OCI-LY7 (cell line): ENCODE data around the gene CSPG4. TPM values are rescaled to one million over a fixed set of nuclear protein-coding genes. Genes with fewer than 3 reads are reported as not detected.
A peak's percentile ranks its signal among the peaks of the same experiment; 100 is the strongest.
"Not testable (repeated sequence)": the region's sequence is repeated elsewhere in the genome, so short reads cannot be mapped to it uniquely, and the experiment has no call there.

Experiments
- BruUV-seq: library from RNA; stranded (reverse); fragments of 400-500 nt; replicated peaks from 2 replicates; lab custom pipeline; 2021; lab: Mats Ljungman, UMichigan
- CTCF ChIA-PET: fragments of 300-600 bp; sonication (Branson Sonifier 250); formaldehyde crosslinking; loops from one replicate; lab custom pipeline; 2022; ENCODE audit warnings: antibody characterized with exemption; ENCODE audit not compliant: unreplicated experiment; lab: Charles Lee
- POLR2A ChIA-PET: fragments of 300-600 bp; sonication (Branson Sonifier 250); formaldehyde crosslinking; loops from one replicate; lab custom pipeline; 2022; ENCODE audit warnings: antibody characterized with exemption; lab: Charles Lee
- DNase-seq: peaks from one replicate; pipeline ENCODE4 v3.0.0-alpha.2; 2015; ENCODE audit warnings: low spot score
- H2AFZ ChIP-seq: fragments of 200-600 bp; sonication (generic), shearing (Covaris generic); 2 replicates; pipeline ENCODE4 v1.6.1; 2014; ENCODE audit warnings: mild to moderate bottlenecking, antibody characterized with exemption, low read length, moderate library complexity
- H3K27ac ChIP-seq: fragments of 200-600 bp; sonication (generic); 2 replicates; pipeline ENCODE4 v1.5.1; 2014; ENCODE audit warnings: mixed run types, low read depth, mild to moderate bottlenecking, moderate library complexity, low read length, inconsistent platforms; ENCODE audit not compliant: poor library complexity, severe bottlenecking
- H3K36me3 ChIP-seq: fragments of 200-600 bp; sonication (generic); 2 replicates; pipeline ENCODE4 v1.6.1; 2014; ENCODE audit warnings: mild to moderate bottlenecking, antibody characterized with exemption, low read length, moderate library complexity, mixed read lengths; ENCODE audit not compliant: insufficient read depth
- H3K4me1 ChIP-seq: fragments of 200-600 bp; sonication (generic); 2 replicates; pipeline ENCODE4 v1.5.1; 2014; ENCODE audit warnings: mild to moderate bottlenecking, low read length; ENCODE audit not compliant: insufficient read depth, poor library complexity, severe bottlenecking
- H3K4me2 ChIP-seq: fragments of 200-600 bp; sonication (generic); 2 replicates; pipeline ENCODE4 v1.6.1; 2014; ENCODE audit warnings: mild to moderate bottlenecking, low read length
- H3K4me3 ChIP-seq: fragments of 200-600 bp; sonication (generic); 2 replicates; pipeline ENCODE4 v1.5.1; 2014; ENCODE audit warnings: mild to moderate bottlenecking, low read depth, low read length; ENCODE audit not compliant: poor library complexity, severe bottlenecking
- H3K79me2 ChIP-seq: fragments of 200-600 bp; sonication (generic); 2 replicates; pipeline ENCODE4 v1.6.1; 2016; ENCODE audit warnings: low read depth, mild to moderate bottlenecking, low read length, moderate library complexity, mixed read lengths; ENCODE audit not compliant: insufficient read depth
- H3K9me2 ChIP-seq: fragments of 200-600 bp; sonication (generic); 2 replicates; pipeline ENCODE4 v1.6.1; 2016; ENCODE audit warnings: mild to moderate bottlenecking, low read length, mixed read lengths; ENCODE audit not compliant: insufficient read depth
- H3K9me3 ChIP-seq: fragments of 200-600 bp; sonication (generic); 2 replicates; pipeline ENCODE4 v1.6.1; 2014; ENCODE audit warnings: mild to moderate bottlenecking, mixed run types, low read length, mixed read lengths
- H4K20me1 ChIP-seq: fragments of 200-600 bp; sonication (generic); 2 replicates; pipeline ENCODE4 v1.6.1; 2014; ENCODE audit warnings: mild to moderate bottlenecking, antibody characterized with exemption, low read length, moderate library complexity, mixed read lengths; ENCODE audit not compliant: insufficient read depth
- CTCF ChIP-seq: fragments of 200-600 bp; sonication (generic); conservative IDR thresholded peaks from 2 replicates; pipeline ENCODE4 v1.5.1; 2014; ENCODE audit warnings: mild to moderate bottlenecking, antibody characterized with exemption, low read length, moderate library complexity, mixed read lengths
- EZH2phosphoT487 ChIP-seq: fragments of 200-600 bp; sonication (generic); IDR thresholded peaks from 2 replicates; pipeline ENCODE4 v1.6.1; 2018; ENCODE audit warnings: low read depth, borderline replicate concordance, mild to moderate bottlenecking, mixed run types, antibody characterized with exemption, low read length, moderate library complexity, mixed read lengths
- intact Hi-C: fragments of 100-400 bp; cut with micrococcal nuclease; formaldehyde crosslinking; loops from one replicate; pipeline ENCODE4 v1.10.0; 2022; ENCODE audit not compliant: unreplicated experiment
- total RNA-seq, 2 experiments: library from RNA; depleted of rRNA in 1 of 2; stranded (reverse); fragments of >200 nt in 1 of 2; shearing (Covaris generic) in 1 of 2; gene quantifications; 2 replicates each; pipeline ENCODE4 v1.2.3, GENCODE V29; 2014 to 2022

CSPG4 gene
- total RNA-seq, 2 experiments from 2014 or later, result not detected

- ChIA-PET POLR2A (interaction anchor here (0.6 to 1.5 kb wide), 4 partner anchors 10 to 129 kb away, joined by 3 to 6 read pairs (median 4); partner anchors contain the start of gene SNUPN), CTCF (no interaction called here)
- no peak for TF ChIP-seq EZH2phosphoT487
- no peak for TF ChIP-seq CTCF
- Histone ChIP-seq H3K79me2 (peaks cover 43% of the 10 kb centered on the region), H3K36me3 (peaks cover 28% of the 10 kb centered on the region), H3K27ac (no peak overlapping the region), H3K9me3 (no peaks in the 10 kb centered on the region), H3K4me1 (peaks cover 39% of the 10 kb centered on the region), H3K9me2 (no peaks in the 10 kb centered on the region), H2AFZ (no peak overlapping the region), H3K4me2 (peak overlapping the region; percentile 100), H3K4me3 (peak overlapping the region; percentile 89), H4K20me1 (peaks cover 26% of the 10 kb centered on the region)
- BruUV-seq, result no TSS peak
- no peak for DNase-seq
- intact Hi-C loops, result loop anchor here (5.0 kb wide), 1 partner anchor 45 kb away; no protein-coding TSS in a partner anchor
Measured at GRCh38 chr15:75637245-75638009, 75.2 kb downstream of the CSPG4 start.

DNA sequence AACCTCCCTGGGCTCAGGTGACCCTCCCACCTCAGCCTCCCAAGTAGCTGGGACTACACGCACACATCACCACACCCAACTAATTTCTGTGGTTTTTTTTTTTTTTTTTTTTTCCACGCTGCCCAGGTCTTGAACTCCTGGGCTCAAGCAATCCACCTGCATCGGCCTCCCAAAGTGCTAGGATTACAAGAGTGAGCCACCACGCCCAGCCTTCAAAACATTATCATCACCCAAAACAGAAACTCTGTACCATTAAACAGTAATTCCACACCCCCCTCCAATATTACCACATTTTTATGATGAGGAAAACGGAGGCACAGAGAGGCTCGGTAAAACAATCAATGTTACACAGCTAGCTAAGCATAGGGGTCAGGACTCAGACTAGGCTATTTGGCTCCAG lies 76.6 kb downstream of the CSPG4 start:
- no peak overlapping the region for H2AFZ ChIP-seq
- H3K27ac ChIP-seq, result no peak overlapping the region
- intact Hi-C loops, result loop anchor here (5.0 kb wide), 1 partner anchor 46 kb away; no protein-coding TSS in a partner anchor
- peak overlapping the region; percentile 1 for H3K4me3 ChIP-seq
- H3K9me3 ChIP-seq, result no peaks in the 10 kb centered on the region
- peaks cover 26% of the 10 kb centered on the region for H3K4me1 ChIP-seq
- no peak for TF ChIP-seq EZH2phosphoT487
- TF ChIP-seq CTCF, result no peak
- DNase-seq, result no peak
- peaks cover 26% of the 10 kb centered on the region for H4K20me1 ChIP-seq
- CTCF ChIA-PET, result interaction anchor here (0.6 kb wide), 1 partner anchor 92 kb away, joined by 3 read pairs; no protein-coding TSS in a partner anchor
- H3K4me2 ChIP-seq, result peak overlapping the region; percentile 21
- peaks cover 43% of the 10 kb centered on the region for H3K79me2 ChIP-seq
- no TSS peak for BruUV-seq
- POLR2A ChIA-PET, result interaction anchor here (0.8 to 1.4 kb wide), 2 partner anchors 8 to 536 kb away, joined by 3 read pairs; no protein-coding TSS in a partner anchor
- no peaks in the 10 kb centered on the region for H3K9me2 ChIP-seq
- peaks cover 28% of the 10 kb centered on the region for H3K36me3 ChIP-seq

DNA sequence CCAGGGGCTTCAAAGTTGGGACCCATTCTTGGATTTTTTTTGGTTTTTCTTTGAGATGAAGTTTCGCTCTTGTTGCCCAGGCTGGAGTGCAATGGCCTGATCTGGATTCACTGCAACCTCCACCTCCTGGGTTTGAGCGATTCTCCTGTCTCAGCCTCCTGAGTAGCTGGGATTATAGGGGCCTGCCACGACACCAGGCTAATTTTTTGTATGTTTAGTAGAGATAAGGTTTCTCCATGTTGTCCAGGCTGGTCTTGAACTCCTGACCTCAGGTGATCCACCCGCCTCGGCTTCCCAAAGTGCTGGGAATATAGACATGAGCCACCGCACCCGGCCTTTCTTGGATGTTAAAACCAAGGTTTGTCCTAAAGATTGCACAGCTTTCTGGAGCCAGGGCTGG lies 78.7 kb downstream of the CSPG4 start:
- not testable (repeated sequence) for H3K27ac ChIP-seq

More for the DNA sequence above, 78.7 kb downstream of the CSPG4 start:
- H2AFZ ChIP-seq, POLR2A ChIA-PET, H3K4me2 ChIP-seq, DNase-seq, H3K4me3 ChIP-seq, BruUV-seq, intact Hi-C loops, CTCF ChIA-PET, H3K9me2 ChIP-seq, H3K9me3 ChIP-seq: not testable (repeated sequence)
- Histone ChIP-seq H4K20me1 (peaks cover 19% of the 10 kb centered on the region), H3K79me2 (peaks cover 34% of the 10 kb centered on the region), H3K4me1 (peaks cover 23% of the 10 kb centered on the region), H3K36me3 (peaks cover 21% of the 10 kb centered on the region)
